ENCODE results near the gene RBM47.

RBM47 gene

DNA sequence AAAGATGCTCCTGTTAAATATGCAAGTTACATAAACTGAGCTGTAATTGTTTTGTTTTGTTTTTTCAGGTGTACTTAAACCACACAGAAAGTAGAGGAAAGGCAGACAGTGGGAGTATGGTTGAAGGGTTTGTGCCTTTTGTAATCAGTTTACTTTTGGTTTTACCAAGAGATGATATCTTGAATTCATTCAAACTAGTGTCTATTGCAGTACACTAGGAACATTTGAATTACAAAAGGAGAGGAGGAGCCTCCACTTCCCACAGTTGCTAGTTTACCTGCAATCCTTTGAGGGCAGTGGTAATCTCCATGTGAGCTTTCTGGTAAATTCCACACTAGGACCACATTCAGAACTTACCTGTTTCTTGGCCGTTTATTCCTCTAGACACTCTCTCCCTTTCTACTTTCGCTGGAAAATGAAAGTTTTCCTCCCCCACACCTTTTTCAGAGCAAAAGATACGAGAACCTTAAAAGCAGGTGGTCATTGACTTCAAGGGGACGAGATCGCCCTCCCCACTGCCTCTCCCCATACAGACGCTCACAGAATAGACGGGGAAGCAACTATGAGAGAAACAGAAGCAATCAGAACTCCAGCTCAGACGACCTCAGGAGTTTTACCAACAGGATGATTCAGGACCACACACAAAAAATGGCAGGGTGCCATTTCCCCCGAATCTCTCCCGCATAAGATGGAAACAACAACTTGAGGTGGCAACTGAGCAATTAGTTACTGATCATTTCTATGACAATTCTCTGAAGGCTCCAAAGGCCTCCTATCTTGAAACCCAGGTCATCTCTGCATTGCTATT, 3.3 kb downstream of the RBM47 start:
- TF ChIP-seq, protein P1, sequence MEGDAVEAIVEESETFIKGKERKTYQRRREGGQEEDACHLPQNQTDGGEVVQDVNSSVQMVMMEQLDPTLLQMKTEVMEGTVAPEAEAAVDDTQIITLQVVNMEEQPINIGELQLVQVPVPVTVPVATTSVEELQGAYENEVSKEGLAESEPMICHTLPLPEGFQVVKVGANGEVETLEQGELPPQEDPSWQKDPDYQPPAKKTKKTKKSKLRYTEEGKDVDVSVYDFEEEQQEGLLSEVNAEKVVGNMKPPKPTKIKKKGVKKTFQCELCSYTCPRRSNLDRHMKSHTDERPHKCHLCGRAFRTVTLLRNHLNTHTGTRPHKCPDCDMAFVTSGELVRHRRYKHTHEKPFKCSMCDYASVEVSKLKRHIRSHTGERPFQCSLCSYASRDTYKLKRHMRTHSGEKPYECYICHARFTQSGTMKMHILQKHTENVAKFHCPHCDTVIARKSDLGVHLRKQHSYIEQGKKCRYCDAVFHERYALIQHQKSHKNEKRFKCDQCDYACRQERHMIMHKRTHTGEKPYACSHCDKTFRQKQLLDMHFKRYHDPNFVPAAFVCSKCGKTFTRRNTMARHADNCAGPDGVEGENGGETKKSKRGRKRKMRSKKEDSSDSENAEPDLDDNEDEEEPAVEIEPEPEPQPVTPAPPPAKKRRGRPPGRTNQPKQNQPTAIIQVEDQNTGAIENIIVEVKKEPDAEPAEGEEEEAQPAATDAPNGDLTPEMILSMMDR (IDR thresholded peaks at IDR 0.05; ENCODE audit: low read depth, low read length, missing control alignments): no peak
- DNase-seq (ENCODE audit: extremely low read depth, low read depth): no peak
- H3K4me3 ChIP-seq (replicated peaks; ENCODE audit: low read depth, low read length): no peak overlapping the region

- no peak overlapping the region for H3K4me3 ChIP-seq (replicated peaks; ENCODE audit: low read depth, low read length)
- no peak for DNase-seq (ENCODE audit: extremely low read depth, low read depth)
- TF ChIP-seq, protein P1 (IDR thresholded peaks at IDR 0.05; ENCODE audit: low read depth, low read length, missing control alignments): no peak
Measured at GRCh38 chr4:40623707-40624106, 6.0 kb downstream of the RBM47 start.

DNA sequence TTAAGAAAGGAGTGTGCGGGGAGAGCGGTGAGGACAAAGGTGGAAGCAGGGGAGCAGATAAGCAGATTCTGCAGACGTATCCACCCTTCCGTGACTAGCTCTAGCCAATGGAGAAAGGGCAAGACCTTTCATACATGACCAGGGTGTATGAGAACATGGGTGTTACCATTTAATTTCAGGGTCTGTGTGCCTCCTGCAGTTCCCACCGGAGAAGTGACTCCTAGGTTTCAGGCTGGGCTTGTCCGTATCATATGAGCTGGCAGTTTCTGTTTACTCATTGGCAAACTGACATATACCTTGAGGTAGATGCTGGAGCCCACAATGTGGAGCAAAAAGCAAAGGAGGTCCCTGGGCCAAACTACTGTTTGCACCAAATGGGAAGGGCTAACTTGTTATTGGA, 6.8 kb downstream of the RBM47 start:
- H3K4me3 ChIP-seq (replicated peaks; ENCODE audit: low read depth, low read length): no peak overlapping the region
- no peak for DNase-seq (ENCODE audit: extremely low read depth, low read depth)
- TF ChIP-seq, protein P1 (IDR thresholded peaks at IDR 0.05; ENCODE audit: low read depth, low read length, missing control alignments): no peak

- DNase-seq (ENCODE audit: extremely low read depth, low read depth): peak; percentile 70
- no peak overlapping the region for H3K4me3 ChIP-seq (replicated peaks; ENCODE audit: low read depth, low read length)
- TF ChIP-seq, protein P1 (IDR thresholded peaks at IDR 0.05; ENCODE audit: low read depth, low read length, missing control alignments): no peak
Measured at GRCh38 chr4:40621592-40622512, 7.8 kb downstream of the RBM47 start.

DNA sequence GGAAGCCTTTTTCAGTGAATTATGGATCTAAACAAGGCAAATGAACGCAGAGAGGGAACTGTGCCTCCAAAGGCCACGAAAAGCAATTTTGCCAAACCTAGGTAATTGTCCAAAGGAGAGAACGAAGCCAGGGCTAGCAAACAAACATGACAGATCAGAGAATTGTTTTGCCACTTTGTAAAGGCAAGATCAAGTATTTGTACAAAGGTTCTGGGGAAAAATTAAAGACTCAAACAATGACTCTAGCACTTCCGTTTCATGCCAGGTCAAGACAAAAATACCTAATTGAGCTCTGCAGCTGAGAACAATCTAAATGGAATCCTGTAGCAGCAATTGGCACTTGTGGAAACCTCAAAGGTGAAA, 8.5 kb downstream of the RBM47 start:
- DNase-seq (ENCODE audit: extremely low read depth, low read depth): no peak
- H3K4me3 ChIP-seq (replicated peaks; ENCODE audit: low read depth, low read length): no peak overlapping the region
- TF ChIP-seq, protein P1 (IDR thresholded peaks at IDR 0.05; ENCODE audit: low read depth, low read length, missing control alignments): no peak

- TF ChIP-seq, protein P1 (IDR thresholded peaks at IDR 0.05; ENCODE audit: low read depth, low read length, missing control alignments): no peak
- DNase-seq (ENCODE audit: extremely low read depth, low read depth): no peak
- H3K4me3 ChIP-seq (replicated peaks; ENCODE audit: low read depth, low read length): no peak overlapping the region
Measured at GRCh38 chr4:40619600-40619999, 10.1 kb downstream of the RBM47 start.

All from HFF-Myc (cell line).